Measurements from ENCODE around the gene CDC42EP4.

The CDC42EP4 gene

DNA sequence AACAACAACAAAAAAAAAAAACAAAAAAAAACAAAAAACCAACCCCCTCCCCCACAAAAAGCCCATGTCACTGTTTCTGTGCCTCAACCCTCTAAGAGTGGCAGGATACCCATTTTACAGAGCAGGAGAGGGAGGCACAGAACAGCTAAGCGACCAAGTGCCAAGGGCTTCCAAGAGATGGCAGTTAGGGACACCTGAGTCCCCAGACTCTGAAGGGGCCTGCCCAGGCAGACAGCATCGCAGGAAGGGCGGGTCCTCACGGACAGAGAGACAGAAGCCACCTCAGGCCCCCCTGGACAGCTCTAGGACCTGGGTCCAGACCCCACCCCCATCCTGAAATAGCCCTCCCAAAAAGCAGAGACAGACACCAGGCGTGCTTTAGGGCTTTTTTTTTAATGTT, 28.6 kb downstream of the CDC42EP4 start:
- no peaks in the 10 kb centered on the region for H4K20me1 ChIP-seq (ENCODE audit: insufficient read depth, low read length)
- TF ChIP-seq EZH2 (optimal IDR thresholded peaks at IDR 0.05; ENCODE audit: low read depth, low read length) (no peak), EZH2phosphoT487 (IDR thresholded peaks at IDR 0.05; ENCODE audit: low read length) (no peak)
- TF ChIP-seq, protein P1, sequence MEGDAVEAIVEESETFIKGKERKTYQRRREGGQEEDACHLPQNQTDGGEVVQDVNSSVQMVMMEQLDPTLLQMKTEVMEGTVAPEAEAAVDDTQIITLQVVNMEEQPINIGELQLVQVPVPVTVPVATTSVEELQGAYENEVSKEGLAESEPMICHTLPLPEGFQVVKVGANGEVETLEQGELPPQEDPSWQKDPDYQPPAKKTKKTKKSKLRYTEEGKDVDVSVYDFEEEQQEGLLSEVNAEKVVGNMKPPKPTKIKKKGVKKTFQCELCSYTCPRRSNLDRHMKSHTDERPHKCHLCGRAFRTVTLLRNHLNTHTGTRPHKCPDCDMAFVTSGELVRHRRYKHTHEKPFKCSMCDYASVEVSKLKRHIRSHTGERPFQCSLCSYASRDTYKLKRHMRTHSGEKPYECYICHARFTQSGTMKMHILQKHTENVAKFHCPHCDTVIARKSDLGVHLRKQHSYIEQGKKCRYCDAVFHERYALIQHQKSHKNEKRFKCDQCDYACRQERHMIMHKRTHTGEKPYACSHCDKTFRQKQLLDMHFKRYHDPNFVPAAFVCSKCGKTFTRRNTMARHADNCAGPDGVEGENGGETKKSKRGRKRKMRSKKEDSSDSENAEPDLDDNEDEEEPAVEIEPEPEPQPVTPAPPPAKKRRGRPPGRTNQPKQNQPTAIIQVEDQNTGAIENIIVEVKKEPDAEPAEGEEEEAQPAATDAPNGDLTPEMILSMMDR (IDR thresholded peaks at IDR 0.05; ENCODE audit: low read length) = no peak
- no peaks in the 10 kb centered on the region for H3F3A ChIP-seq (ENCODE audit: insufficient read depth, low read length)
- no peak for DNase-seq
- H3K79me2 ChIP-seq (ENCODE audit: low read length) = no peaks in the 10 kb centered on the region
- no peaks in the 10 kb centered on the region for H3K9me3 ChIP-seq (replicated peaks; ENCODE audit: insufficient read depth, low read length)
- H3K4me2 ChIP-seq (ENCODE audit: low read depth, low read length) = no peak overlapping the region
- H3K4me3 ChIP-seq (ENCODE audit: low read length) = no peak overlapping the region
- no peaks in the 10 kb centered on the region for H3K9me2 ChIP-seq (replicated peaks; ENCODE audit: insufficient read depth, low read length)
- no peak overlapping the region for H3K9ac ChIP-seq (ENCODE audit: low read length)
- no peaks in the 10 kb centered on the region for H3K4me1 ChIP-seq (ENCODE audit: low read length)
- H3K27ac ChIP-seq (ENCODE audit: low read length) = no peak overlapping the region
- H3K27me3 ChIP-seq (replicated peaks; ENCODE audit: insufficient read depth, low read length) = no peaks in the 10 kb centered on the region
- H2AFZ ChIP-seq (ENCODE audit: low read length) = no peak overlapping the region
- H3K36me3 ChIP-seq (replicated peaks; ENCODE audit: insufficient read depth, low read length) = no peaks in the 10 kb centered on the region

DNA sequence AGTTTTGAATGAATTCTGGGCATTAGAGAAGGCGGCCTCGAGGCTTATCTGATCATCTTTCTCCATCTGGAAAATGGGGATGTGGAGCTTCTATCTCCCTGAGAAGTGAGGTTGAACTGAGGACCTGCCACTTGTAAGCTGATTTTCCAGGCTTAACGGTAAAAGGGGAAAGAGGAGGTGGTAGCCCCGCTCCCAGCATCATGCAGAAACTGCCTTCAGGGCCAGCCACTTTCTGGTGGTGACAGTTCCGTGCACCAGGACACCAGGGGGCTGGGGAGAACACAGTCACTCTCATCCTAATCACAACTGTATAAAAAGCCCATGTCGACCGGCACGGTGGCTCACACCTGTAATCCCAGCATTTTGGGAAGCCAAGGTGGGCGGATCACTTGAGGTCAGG, 29.2 kb downstream of the CDC42EP4 start:
- Histone ChIP-seq H3K27ac (ENCODE audit: low read length) (no peak overlapping the region), H3K27me3 (replicated peaks; ENCODE audit: insufficient read depth, low read length) (no peaks in the 10 kb centered on the region), H3K9me2 (replicated peaks; ENCODE audit: insufficient read depth, low read length) (no peaks in the 10 kb centered on the region), H2AFZ (ENCODE audit: low read length) (no peak overlapping the region), H3K4me2 (ENCODE audit: low read depth, low read length) (no peak overlapping the region), H3K4me3 (ENCODE audit: low read length) (no peak overlapping the region), H4K20me1 (ENCODE audit: insufficient read depth, low read length) (no peaks in the 10 kb centered on the region), H3K79me2 (ENCODE audit: low read length) (no peaks in the 10 kb centered on the region), H3F3A (ENCODE audit: insufficient read depth, low read length) (no peaks in the 10 kb centered on the region), H3K9me3 (replicated peaks; ENCODE audit: insufficient read depth, low read length) (no peaks in the 10 kb centered on the region), H3K4me1 (ENCODE audit: low read length) (no peaks in the 10 kb centered on the region), H3K9ac (ENCODE audit: low read length) (no peak overlapping the region), H3K36me3 (replicated peaks; ENCODE audit: insufficient read depth, low read length) (no peaks in the 10 kb centered on the region)
- TF ChIP-seq, protein P1 (IDR thresholded peaks at IDR 0.05; ENCODE audit: low read length) = no peak
- TF ChIP-seq EZH2phosphoT487 (IDR thresholded peaks at IDR 0.05; ENCODE audit: low read length) (no peak), EZH2 (optimal IDR thresholded peaks at IDR 0.05; ENCODE audit: low read depth, low read length) (no peak)
- no peak for DNase-seq

DNA sequence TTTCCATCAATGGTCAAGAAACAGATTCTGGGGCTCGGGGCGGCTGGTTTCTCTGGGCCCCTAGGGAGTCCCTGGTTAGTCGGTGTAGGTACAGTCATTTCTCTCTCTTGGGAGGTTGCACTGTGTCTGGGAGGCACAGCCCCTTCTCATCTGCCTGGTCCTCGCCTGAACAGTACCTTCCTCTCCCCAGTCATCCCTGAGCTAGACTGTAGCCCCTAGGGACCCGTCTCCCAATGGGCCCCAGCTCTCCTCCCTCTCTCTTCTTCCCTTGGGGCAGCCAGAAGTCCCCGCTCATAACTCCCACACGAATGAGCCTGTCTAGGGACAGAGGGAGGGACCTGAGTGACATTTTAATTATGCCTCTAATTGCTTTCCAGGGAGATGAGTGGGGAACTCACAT, 29.9 kb downstream of the CDC42EP4 start:
- Histone ChIP-seq H3K27me3 (replicated peaks; ENCODE audit: insufficient read depth, low read length) (no peaks in the 10 kb centered on the region), H3F3A (ENCODE audit: insufficient read depth, low read length) (no peaks in the 10 kb centered on the region), H2AFZ (ENCODE audit: low read length) (no peak overlapping the region), H3K9me2 (replicated peaks; ENCODE audit: insufficient read depth, low read length) (no peaks in the 10 kb centered on the region), H3K36me3 (replicated peaks; ENCODE audit: insufficient read depth, low read length) (no peaks in the 10 kb centered on the region), H3K9ac (ENCODE audit: low read length) (no peak overlapping the region), H3K9me3 (replicated peaks; ENCODE audit: insufficient read depth, low read length) (no peaks in the 10 kb centered on the region), H3K27ac (ENCODE audit: low read length) (no peak overlapping the region), H3K4me3 (ENCODE audit: low read length) (no peak overlapping the region), H4K20me1 (ENCODE audit: insufficient read depth, low read length) (no peaks in the 10 kb centered on the region), H3K4me1 (ENCODE audit: low read length) (no peaks in the 10 kb centered on the region), H3K79me2 (ENCODE audit: low read length) (no peaks in the 10 kb centered on the region), H3K4me2 (ENCODE audit: low read depth, low read length) (no peak overlapping the region)
- TF ChIP-seq EZH2phosphoT487 (IDR thresholded peaks at IDR 0.05; ENCODE audit: low read length) = no peak
- TF ChIP-seq, protein P1 (IDR thresholded peaks at IDR 0.05; ENCODE audit: low read length) = no peak
- TF ChIP-seq EZH2 (optimal IDR thresholded peaks at IDR 0.05; ENCODE audit: low read depth, low read length) = no peak
- no peak for DNase-seq

Measured in MM.1S (cell line).